NCI-H69 (cell line): ENCODE measurements around the gene MARK3.

Experiments
- DNase-seq: peaks from one replicate; lab custom pipeline; 2025; lab: John Stamatoyannopoulos, UW

Gene MARK3

GRCh38 chr14:103550451-103551337, 165.5 kb downstream of the MARK3 start:
- peak; percentile 76 for DNase-seq

- no peak for DNase-seq
These were observed 166.1 kb downstream of the MARK3 start for GRCh38 chr14:103551338-103551762.

GRCh38 chr14:103552011-103552845, 167.0 kb downstream of the MARK3 start:
- no peak for DNase-seq

GRCh38 chr14:103552846-103553210, 167.6 kb downstream of the MARK3 start:
- no peak for DNase-seq
